GM19328 (cell line): ENCODE measurements around the gene PALB2.
"Not testable (repeated sequence)": the region's sequence is repeated elsewhere in the genome, so short reads cannot be mapped to it uniquely, and the experiment has no call there.

Experiments
- ATAC-seq: cut with Tn5 transposase; IDR thresholded peaks from one replicate; pipeline ENCODE4 v1.9.1; 2021; ENCODE audit warnings: mild to moderate bottlenecking, moderate library complexity; ENCODE audit not compliant: unreplicated experiment

Gene PALB2

GRCh38 chr16:23584186-23585076 lies 56.7 kb downstream of the PALB2 start:
- ATAC-seq = no peak

GRCh38 chr16:23583271-23583670 lies 57.8 kb downstream of the PALB2 start:
- not testable (repeated sequence) for ATAC-seq

DNA sequence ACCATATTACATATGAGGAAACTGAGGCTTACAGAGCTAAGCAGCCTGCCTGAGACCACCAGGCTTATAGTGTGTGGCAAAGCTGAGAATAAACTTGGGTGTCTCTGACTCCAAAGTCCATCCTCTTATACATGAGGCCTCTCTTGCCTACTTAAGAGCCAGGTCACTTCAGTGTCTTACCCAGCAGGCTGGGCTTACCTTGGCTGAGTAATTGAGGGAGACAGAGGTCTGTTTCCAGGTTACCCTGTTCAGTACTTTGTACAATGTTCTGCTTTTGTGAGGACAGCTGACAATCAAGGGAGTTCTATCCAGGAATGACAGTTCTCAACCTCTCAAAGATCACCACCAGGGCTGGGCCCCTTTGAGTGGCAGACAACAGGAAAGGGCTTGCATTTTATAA lies 59.3 kb downstream of the PALB2 start:
- no peak for ATAC-seq

- ATAC-seq = no peak
These were observed 60.7 kb downstream of the PALB2 start for GRCh38 chr16:23580391-23580790.

GRCh38 chr16:23579371-23579770 lies 61.7 kb downstream of the PALB2 start:
- no peak for ATAC-seq

DNA sequence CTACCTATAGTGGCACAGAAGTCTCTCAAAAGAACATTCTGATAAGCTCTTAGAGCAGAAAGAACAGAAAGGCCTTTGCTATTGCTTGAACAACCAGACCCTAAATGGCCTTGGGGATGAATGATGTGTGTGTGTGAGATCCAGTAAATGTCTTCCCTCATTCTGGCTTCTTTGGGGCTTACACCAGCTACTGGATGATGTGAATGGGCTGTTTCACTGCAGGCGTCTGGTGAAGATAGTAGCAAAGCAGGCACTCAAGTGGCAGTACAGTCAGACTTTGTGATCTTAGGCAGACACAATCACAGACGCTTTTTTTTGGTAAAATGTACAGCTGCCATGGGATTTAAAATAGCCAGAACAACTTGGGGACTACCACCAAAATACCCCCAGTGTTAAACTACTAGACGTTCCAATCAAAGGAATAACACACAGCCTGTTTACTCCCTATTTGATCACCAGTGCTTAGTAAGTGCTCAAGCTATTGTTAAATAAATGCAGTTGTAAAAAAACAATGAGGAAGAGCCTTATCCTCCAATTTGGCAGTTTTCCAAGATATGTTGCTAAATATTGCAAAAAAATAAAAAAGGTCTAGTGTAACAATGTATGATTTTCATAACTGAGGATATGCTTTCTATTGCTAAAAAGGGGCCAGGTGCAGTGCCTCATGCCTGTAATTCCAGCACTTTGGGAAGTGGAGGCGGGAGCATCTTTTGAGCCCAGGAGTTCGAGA lies 62.8 kb downstream of the PALB2 start:
- ATAC-seq = no peak

DNA sequence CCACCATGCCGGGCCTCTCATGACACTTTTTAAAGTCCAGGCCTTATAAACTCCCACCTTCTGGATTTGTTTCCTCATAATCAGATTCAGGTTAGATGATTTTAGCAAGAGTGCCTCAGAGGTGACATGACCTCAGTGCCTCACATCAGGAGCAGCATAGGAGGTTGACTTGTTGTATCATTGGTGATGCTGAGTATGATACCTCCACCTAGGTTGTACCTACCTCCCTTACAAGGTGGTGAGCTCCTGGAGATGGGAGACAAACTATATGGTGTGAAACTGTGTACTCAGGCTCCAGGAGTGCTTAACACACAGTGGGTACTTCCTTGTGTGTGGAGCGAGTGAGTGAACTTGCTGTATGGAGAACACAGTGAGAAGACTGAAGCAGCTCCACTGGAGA lies 63.6 kb downstream of the PALB2 start:
- no peak for ATAC-seq

- no peak for ATAC-seq
These were observed 65.3 kb downstream of the PALB2 start for GRCh38 chr16:23575834-23576233.

DNA sequence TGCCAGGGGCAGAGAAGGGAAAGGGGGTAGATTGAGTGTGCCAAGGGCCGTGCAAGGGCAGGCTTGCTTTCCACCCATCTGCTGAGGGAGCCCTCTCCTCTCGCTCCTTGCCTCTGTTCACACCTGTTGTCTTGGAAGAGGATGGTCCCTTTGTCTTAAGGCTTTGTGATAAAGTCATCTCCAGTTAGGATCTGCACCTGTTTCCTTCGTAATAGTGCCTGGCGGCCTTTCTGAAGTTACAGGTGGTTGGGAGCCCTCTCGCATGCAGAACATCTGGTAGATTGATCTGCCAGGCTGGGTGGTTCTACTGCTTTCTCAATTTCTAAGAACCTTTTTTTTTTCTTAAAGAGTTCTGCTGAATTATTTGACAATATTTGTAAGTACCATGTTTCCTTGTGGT lies 67.3 kb downstream of the PALB2 start:
- no peak for ATAC-seq

DNA sequence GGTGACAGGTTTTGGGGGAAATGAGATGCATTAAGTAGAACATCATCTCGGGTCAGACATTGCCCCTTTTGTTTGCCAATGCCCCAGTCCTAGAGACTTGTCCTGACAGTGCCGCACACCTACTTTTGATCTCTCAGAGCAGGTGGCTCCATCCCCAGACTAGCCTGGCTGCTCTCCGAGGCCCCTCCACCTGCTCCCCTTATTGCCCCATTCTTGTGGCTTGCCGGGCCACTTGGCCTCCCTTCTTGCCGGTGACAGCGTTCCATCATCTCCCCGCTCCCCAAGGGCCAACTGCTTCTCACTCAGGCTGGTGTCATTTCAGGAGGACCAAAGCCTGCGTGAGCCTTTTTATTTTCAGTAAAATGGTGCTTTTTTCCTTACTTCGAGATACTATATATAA lies 68.7 kb downstream of the PALB2 start:
- ATAC-seq = no peak

- ATAC-seq = no peak
These were observed 69.2 kb downstream of the PALB2 start for GRCh38 chr16:23571895-23572294.

GRCh38 chr16:23570992-23571632 lies 70.0 kb downstream of the PALB2 start:
- no peak for ATAC-seq

DNA sequence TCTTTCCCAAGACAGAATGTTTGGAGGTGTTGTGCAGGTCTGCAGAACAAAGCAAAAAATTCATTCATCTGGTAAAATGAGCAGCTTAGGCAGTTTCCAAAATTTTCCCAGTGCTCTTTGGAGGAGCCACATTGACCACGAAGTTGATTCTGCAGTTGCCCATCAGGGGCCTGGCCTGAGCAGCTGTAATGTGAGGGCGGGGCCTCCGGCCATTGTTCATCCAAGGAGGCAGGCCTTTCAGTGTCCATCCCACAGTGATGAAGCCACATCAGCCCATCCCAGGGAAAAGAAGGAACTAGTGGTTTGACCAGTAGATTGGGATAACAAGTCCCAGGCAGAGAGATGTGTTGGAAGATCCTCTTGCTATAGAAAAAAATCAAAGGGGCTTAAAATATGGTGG lies 73.5 kb downstream of the PALB2 start:
- no peak for ATAC-seq

GRCh38 chr16:23566724-23567123 lies 74.4 kb downstream of the PALB2 start:
- ATAC-seq = no peak

GRCh38 chr16:23564575-23565363 lies 76.3 kb downstream of the PALB2 start:
- ATAC-seq = no peak

DNA sequence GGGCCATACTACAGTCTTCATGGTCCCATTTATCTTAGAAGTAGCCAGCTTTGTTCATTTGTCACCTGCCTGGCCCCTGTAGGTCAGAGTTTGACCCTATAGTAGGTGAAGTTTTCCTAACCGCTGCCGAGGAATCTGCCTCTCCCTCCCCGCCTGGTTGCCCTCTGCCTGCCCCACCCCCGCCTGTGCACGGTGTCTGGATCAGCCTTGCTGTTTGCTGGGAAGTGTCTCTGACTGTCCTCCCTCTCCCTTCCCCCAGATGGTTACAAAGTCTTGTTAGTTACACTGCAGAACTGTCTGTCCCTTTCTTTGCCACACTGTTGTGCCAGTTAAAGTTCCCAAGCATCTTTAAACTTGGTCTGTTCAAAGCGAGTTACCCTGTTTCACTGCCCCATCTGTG lies 77.9 kb downstream of the PALB2 start:
- no peak for ATAC-seq

DNA sequence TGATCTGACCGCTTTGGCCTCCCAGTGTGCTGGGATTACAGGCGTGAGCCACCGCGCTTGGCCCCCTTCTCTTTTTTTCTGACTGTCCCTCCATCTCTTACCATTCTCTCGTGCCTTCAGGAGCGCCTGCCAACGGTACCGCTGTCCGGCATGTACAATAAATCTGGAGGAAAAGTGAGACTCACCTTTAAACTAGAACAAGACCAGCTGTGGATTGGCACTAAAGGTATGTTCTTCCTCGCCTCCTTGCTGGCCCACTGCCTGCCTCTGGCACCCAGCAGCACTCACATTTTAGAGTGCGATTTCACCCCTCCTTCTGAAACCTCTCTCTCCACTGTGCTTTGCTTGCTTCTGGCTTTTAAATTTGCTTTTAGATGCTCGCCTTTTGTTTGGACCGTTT lies 78.6 kb downstream of the PALB2 start:
- ATAC-seq = no peak

DNA sequence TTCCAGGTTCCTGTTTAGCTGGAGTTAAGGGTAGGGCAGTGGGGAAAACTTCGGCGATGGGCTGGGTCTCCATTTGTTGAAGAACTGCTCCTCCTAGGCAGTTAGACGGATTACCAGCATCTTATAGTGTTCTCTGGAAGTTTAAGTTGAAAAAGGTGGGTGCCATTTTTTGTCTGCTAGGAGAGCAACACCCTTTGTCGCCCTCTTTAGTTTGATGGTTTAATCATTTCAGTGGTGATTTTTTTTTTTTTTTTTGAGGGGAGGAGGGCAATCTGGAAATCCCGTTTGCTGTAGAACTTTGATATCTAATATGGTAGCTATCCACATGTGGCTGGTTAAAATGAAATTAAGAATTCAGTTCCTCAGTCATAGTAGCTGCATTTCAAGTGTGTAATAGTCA lies 79.5 kb downstream of the PALB2 start:
- no peak for ATAC-seq

DNA sequence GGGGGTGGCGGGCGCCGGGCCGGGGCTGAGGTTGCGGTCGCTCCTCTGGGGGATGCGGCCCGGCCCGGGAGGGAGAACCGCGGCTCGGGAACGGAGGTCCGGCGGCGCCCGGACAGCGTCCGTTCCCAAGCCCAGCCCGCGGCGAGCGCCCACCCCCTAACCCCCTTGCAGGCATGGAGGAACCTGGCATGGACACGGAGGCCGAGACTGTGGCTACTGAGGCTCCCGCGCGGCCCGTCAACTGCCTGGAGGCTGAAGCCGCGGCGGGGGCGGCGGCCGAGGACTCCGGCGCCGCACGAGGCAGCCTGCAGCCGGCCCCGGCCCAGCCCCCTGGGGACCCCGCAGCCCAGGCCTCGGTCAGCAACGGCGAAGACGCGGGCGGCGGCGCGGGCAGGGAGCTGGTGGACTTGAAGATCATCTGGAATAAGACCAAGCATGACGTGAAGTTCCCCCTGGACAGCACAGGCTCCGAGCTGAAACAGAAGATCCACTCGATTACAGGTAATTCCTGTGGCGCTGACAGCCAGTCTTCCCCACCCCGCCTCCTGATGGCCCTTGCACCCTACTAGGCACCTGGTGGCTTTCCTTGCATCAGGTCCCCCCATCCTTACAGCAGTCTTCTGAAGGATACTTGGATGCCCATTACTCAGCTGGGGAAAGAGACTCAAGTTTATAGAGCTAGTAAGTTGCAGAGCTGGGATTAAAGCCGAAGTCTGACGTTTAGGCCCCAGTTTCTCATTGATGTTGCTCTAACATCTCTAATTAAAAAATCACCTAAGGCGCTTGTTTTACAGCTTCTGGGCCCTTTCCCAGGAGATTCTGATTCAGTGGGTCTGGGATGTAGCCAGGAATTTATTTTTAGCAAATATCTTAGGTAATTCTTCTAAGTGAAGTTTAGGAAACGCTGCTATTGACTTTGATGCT lies 83.1 kb downstream of the PALB2 start:
- peak; percentile 1 for ATAC-seq
